SK-N-SH treated with all-trans-retinoic acid at 6 μM for 48 hours (cell line): ENCODE data around the gene SMTNL2.

Experiments
- RARB ChIP-seq: fragments of 250-450 bp; sonication (Bioruptor Pico); IDR thresholded peaks from 2 replicates; pipeline ENCODE4 v1.8.0; 2021; ENCODE audit warnings: mild to moderate bottlenecking, moderate library complexity
- TOX ChIP-seq: fragments of 250-450 bp; sonication (Bioruptor Pico); IDR thresholded peaks from 2 replicates; pipeline ENCODE4 v1.8.0; 2021; ENCODE audit warnings: mild to moderate bottlenecking, moderate library complexity, borderline replicate concordance
- ZC3H10 ChIP-seq: fragments of 250-450 bp; sonication (Bioruptor Pico); IDR thresholded peaks from 2 replicates; pipeline ENCODE4 v1.5.1; 2021; ENCODE audit warnings: mild to moderate bottlenecking, moderate library complexity
- ZFP3 ChIP-seq: fragments of 250-450 bp; sonication (Bioruptor Pico); IDR thresholded peaks from 2 replicates; pipeline ENCODE4 v1.5.0; 2020; ENCODE audit warnings: mild to moderate bottlenecking, moderate library complexity
- ZFP30 ChIP-seq: fragments of 450-650 bp; formaldehyde crosslinking; IDR thresholded peaks from 2 replicates; pipeline ENCODE4 v1.5.0; 2022; ENCODE audit warnings: mild to moderate bottlenecking, moderate library complexity
- ZNF565 ChIP-seq: fragments of 450-650 bp; formaldehyde crosslinking; conservative IDR thresholded peaks from 2 replicates; pipeline ENCODE4 v1.5.0; 2020; ENCODE audit warnings: low read depth, mild to moderate bottlenecking, moderate library complexity
- ZNF70 ChIP-seq: fragments of 450-650 bp; formaldehyde crosslinking; IDR thresholded peaks from 2 replicates; pipeline ENCODE4 v1.5.0; 2020; ENCODE audit warnings: mild to moderate bottlenecking, moderate library complexity
- TF ChIP-seq, protein P1 (sequence below): fragments of 250-450 bp; sonication (Bioruptor Pico); IDR thresholded peaks from 2 replicates; pipeline ENCODE4 v1.8.0; 2020; ENCODE audit warnings: mild to moderate bottlenecking, moderate library complexity, borderline replicate concordance
- TF ChIP-seq, protein P2 (sequence below): fragments of 250-450 bp; sonication (Bioruptor Pico); IDR thresholded peaks from 2 replicates; pipeline ENCODE4 v1.5.1; 2021; ENCODE audit warnings: mild to moderate bottlenecking, moderate library complexity
- TF ChIP-seq, protein P3 (sequence below): fragments of 250-450 bp; sonication (Bioruptor Pico); IDR thresholded peaks from 2 replicates; pipeline ENCODE4 v1.8.0; 2021; ENCODE audit warnings: low read depth, mild to moderate bottlenecking, moderate library complexity, borderline replicate concordance
- TF ChIP-seq, protein P4 (sequence below): fragments of 250-450 bp; sonication (Bioruptor Pico); IDR thresholded peaks from 2 replicates; pipeline ENCODE4 v1.5.1; 2020; ENCODE audit warnings: low read depth, mild to moderate bottlenecking, moderate library complexity
- TF ChIP-seq, protein P5 (sequence below): fragments of 250-450 bp; sonication (Bioruptor Pico); IDR thresholded peaks from 2 replicates; pipeline ENCODE4 v1.5.0; 2020; ENCODE audit warnings: mild to moderate bottlenecking, moderate library complexity

DNA sequence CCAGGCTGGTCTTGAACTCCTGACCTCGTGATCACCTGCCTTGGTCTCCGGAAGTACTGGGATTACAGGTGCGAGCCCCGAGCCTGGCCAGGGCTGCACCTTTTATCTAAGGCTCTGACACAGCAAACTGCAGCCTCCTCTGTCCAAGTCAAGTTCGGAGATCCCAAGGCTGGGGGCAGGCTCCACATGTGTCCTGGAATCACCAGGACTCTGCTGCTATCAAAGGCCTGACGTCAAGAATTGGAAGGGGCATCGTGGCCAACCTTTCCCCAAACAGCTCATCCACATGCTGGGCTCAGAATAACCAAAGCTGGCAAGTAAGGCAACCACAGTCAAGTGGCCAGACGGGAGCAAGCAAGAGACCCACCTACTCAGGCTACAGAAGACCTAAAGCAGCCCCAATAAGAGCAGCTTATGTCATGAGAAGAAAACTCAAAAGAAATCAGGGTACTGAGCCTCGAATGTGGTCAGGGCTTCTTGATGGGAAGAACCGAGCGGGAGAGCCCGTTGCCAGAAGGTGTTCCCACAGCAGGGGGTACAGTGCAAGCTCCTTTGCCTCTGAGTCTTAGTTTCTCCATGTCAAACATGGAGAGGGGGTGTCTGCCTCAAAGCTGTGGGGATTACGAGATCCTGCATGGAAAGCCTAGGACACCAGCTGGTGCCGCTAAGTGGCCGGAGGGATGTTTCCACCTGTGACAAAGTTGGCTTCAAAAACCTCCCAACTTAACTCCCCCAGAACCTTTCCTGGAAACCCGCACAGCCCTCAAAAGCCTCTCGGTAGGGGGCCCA lies 37.0 kb upstream of the SMTNL2 start:
- TF ChIP-seq, protein P1, sequence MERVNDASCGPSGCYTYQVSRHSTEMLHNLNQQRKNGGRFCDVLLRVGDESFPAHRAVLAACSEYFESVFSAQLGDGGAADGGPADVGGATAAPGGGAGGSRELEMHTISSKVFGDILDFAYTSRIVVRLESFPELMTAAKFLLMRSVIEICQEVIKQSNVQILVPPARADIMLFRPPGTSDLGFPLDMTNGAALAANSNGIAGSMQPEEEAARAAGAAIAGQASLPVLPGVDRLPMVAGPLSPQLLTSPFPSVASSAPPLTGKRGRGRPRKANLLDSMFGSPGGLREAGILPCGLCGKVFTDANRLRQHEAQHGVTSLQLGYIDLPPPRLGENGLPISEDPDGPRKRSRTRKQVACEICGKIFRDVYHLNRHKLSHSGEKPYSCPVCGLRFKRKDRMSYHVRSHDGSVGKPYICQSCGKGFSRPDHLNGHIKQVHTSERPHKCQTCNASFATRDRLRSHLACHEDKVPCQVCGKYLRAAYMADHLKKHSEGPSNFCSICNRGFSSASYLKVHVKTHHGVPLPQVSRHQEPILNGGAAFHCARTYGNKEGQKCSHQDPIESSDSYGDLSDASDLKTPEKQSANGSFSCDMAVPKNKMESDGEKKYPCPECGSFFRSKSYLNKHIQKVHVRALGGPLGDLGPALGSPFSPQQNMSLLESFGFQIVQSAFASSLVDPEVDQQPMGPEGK (CRISPR knock-in tag) = no peak
- TF ChIP-seq, protein P2, sequence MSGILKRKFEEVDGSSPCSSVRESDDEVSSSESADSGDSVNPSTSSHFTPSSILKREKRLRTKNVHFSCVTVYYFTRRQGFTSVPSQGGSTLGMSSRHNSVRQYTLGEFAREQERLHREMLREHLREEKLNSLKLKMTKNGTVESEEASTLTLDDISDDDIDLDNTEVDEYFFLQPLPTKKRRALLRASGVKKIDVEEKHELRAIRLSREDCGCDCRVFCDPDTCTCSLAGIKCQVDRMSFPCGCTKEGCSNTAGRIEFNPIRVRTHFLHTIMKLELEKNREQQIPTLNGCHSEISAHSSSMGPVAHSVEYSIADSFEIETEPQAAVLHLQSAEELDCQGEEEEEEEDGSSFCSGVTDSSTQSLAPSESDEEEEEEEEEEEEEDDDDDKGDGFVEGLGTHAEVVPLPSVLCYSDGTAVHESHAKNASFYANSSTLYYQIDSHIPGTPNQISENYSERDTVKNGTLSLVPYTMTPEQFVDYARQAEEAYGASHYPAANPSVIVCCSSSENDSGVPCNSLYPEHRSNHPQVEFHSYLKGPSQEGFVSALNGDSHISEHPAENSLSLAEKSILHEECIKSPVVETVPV = no peak
- TF ChIP-seq ZNF565 (no peak), ZFP30 (CRISPR knock-in tag) (no peak), ZNF70 (CRISPR knock-in tag) (no peak), ZC3H10 (no peak), ZFP3 (CRISPR knock-in tag) (no peak), RARB (CRISPR knock-in tag) (no peak), TOX (CRISPR knock-in tag) (no peak)
- TF ChIP-seq, protein P3, sequence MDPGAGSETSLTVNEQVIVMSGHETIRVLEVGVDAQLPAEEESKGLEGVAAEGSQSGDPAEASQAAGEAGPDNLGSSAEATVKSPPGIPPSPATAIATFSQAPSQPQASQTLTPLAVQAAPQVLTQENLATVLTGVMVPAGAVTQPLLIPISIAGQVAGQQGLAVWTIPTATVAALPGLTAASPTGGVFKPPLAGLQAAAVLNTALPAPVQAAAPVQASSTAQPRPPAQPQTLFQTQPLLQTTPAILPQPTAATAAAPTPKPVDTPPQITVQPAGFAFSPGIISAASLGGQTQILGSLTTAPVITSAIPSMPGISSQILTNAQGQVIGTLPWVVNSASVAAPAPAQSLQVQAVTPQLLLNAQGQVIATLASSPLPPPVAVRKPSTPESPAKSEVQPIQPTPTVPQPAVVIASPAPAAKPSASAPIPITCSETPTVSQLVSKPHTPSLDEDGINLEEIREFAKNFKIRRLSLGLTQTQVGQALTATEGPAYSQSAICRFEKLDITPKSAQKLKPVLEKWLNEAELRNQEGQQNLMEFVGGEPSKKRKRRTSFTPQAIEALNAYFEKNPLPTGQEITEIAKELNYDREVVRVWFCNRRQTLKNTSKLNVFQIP (CRISPR knock-in tag) = no peak
- TF ChIP-seq, protein P4, sequence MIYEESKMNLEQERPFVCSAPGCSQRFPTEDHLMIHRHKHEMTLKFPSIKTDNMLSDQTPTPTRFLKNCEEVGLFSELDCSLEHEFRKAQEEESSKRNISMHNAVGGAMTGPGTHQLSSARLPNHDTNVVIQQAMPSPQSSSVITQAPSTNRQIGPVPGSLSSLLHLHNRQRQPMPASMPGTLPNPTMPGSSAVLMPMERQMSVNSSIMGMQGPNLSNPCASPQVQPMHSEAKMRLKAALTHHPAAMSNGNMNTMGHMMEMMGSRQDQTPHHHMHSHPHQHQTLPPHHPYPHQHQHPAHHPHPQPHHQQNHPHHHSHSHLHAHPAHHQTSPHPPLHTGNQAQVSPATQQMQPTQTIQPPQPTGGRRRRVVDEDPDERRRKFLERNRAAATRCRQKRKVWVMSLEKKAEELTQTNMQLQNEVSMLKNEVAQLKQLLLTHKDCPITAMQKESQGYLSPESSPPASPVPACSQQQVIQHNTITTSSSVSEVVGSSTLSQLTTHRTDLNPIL (CRISPR knock-in tag) = no peak
- TF ChIP-seq, protein P5, sequence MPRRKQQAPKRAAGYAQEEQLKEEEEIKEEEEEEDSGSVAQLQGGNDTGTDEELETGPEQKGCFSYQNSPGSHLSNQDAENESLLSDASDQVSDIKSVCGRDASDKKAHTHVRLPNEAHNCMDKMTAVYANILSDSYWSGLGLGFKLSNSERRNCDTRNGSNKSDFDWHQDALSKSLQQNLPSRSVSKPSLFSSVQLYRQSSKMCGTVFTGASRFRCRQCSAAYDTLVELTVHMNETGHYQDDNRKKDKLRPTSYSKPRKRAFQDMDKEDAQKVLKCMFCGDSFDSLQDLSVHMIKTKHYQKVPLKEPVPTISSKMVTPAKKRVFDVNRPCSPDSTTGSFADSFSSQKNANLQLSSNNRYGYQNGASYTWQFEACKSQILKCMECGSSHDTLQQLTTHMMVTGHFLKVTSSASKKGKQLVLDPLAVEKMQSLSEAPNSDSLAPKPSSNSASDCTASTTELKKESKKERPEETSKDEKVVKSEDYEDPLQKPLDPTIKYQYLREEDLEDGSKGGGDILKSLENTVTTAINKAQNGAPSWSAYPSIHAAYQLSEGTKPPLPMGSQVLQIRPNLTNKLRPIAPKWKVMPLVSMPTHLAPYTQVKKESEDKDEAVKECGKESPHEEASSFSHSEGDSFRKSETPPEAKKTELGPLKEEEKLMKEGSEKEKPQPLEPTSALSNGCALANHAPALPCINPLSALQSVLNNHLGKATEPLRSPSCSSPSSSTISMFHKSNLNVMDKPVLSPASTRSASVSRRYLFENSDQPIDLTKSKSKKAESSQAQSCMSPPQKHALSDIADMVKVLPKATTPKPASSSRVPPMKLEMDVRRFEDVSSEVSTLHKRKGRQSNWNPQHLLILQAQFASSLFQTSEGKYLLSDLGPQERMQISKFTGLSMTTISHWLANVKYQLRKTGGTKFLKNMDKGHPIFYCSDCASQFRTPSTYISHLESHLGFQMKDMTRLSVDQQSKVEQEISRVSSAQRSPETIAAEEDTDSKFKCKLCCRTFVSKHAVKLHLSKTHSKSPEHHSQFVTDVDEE (CRISPR knock-in tag) = no peak
